Ecto neural progenitor cell (in vitro differentiated cells): Measurements from ENCODE around the gene WWTR1.

Experiments used
- DNase-seq: peaks from one replicate; pipeline ENCODE4 v3.0.0-alpha.2; 2018; ENCODE audit warnings: low spot score

WWTR1 gene

DNA sequence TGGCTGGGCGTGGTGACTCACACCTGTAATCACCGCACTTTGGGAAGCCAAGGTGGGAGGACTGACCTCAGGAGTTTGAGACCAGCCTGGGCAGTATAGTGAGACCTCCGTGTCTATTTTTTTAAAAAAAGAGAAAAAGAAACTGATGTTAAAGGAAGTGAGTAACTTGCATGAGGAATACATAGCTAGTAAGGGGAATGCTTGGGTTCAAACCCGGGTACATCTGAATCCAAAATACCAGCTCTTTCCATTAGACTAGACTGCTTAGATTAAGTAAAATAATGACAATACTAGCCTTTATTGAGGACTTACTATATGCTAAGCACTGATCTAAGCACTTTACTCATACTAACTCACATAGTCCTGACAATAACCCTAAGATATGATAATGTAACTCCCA, 160.9 kb downstream of the WWTR1 start:
- no peak for DNase-seq

DNA sequence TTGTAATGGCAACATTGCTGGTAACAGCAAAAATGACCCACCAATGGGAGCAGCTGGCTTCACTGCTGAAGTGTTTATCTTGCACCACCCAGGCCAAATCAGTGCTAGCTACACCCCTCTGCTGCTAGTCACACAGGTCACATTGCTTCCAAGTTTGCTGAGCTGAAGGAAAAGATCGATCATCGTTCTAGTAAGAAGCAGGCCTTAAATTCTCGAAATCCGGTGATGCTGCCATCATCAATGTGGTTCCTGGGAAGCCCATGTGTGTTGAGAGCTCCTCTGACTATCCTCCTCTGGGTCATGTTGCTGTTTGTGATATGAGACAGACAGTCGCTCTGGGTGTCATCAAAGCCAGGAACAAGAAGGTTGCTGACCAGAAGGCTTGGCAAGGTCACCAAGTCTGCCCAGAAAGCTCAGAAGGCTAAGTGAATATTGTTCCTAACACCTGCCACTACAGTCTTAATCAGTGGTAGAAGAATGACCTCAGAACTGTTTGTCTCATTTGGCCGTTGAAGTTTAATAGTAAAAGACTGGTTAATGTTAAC, 162.2 kb downstream of the WWTR1 start:
- no peak for DNase-seq

DNA sequence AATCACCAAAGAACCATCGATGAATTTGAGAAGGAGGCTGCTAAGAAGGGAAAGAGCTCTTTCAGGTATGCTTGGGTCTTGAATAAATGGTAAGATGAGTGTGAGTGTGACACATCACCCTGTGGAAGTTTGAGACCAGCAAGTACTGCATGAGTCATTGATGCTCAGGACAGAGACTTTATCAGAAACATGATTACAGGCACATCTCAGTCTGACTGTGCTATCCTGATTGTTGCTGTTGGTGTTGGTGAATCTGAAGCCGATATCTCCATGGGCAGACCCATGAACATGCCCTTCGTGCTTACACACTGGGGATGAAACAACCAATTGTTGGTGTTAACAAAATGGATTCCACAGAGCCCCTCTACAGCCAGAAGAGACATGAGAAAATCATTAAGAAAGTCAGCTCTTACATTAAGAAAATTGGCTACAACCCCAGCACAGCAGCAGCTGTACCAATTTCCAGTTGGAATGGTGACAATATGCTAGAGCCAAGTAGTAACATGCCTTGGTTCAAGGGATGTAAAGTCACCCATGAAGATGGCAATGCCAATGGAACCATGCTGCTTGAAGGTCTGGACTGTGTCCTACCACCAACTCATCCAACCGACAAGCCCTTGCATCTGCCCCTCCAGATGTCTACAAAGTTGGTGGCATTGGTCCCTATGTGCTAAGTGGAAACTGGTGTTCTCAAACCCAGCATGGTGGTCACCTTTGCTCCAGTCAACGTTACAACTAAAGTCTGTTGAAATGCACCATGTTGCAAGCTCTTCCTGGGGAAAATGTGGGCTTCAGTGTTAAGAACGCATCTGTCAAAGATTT, 162.9 kb downstream of the WWTR1 start:
- DNase-seq: no peak

DNA sequence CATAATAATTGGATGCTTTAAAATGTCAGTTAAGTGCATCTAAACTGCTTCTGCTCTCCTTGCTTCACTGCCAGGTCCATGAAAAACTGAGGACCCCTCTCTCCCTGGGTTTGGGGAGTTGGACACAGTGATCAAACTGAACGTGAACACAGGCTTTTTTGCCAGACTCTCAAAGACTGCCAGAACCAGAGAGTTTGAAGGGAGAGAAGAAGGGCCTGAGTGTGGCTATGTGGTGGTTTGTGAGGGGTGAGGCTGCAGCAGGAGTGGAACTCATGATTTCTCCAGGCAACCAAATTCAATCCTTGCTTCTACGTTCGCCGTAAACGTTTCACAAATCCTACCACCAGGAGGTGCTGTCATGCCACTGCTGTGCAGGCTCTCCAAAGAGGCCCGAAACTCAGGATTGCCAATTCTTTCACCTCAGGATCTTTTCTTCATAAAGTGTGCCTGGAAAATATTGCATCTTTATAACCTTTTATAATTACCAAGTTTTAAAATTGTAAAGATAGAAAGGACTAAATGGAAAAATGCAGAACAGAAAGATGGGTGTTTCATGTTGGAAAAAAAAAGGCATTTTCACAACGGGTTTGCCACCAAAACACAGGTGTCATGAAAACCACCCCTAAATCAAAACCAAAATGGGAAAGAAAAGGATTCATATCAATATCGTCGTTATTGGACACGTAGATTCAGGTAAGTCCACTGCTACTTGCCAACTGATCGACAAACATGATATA, 163.6 kb downstream of the WWTR1 start:
- DNase-seq: peak; percentile 79

DNA sequence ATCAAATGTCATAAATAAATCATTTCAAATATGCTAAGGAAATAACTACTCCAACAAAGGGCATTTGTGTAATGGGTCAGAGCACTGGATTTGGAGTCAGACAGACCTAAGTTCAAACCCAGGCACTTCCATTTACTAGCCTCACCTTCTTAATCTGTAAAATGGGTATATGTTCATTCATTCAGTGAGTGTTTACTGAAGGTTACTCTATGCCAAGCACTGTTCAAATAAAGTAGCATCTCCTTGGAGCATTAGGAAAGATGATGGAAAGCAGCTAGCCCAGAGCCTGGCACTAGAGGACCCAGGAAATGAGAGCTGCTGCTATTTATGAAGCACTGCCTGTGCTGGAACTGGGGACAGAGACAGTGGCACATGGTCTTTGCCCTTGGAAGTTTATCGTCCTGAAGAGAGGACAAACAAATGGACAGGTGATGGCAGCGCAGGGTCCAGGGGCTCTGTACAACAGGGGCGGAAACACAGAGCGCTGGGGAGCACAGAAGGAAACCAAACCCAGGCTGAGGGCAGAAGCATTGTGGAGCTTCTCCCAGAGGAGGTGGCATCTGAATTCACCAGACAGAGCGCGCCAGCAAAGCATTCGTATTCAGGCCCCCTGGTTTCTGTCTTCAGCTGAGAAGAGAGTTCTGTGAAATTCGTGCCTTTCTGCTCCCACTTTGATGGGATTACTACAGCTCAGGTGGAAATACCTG, 164.4 kb downstream of the WWTR1 start:
- DNase-seq: no peak

DNA sequence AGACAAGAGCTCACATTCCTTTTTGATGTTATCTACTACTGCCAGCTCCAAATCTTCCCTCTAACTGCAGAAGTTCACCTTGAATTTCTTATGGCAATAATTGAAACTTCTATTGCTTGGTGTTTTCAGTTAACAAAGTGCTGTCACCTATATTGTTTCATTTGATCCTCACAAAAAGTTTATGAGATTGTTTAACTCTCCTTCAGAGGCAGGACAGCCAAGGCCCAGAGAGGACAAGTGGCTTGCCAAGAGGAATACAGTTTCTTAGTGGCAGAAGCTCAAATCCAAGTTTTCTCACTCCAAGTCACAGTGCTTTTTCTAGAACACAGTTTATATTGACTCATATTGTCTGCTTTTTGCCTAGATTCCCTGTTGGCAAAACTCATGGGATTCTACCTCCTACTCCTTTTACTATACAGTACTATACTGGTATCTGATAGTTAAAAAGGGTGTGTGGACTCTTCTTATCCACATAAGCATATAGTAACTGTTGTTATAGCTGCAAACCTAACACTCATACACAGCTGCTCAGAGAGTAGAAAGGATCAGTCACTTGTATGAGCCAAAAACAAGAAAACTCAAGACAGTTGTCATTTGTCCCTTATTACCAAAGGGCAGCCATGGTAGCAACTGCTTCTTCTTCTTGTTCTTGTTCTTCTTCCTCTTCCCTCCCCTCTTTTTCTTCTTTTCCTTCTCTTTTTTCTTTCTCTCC, 167.4 kb downstream of the WWTR1 start:
- no peak for DNase-seq

DNA sequence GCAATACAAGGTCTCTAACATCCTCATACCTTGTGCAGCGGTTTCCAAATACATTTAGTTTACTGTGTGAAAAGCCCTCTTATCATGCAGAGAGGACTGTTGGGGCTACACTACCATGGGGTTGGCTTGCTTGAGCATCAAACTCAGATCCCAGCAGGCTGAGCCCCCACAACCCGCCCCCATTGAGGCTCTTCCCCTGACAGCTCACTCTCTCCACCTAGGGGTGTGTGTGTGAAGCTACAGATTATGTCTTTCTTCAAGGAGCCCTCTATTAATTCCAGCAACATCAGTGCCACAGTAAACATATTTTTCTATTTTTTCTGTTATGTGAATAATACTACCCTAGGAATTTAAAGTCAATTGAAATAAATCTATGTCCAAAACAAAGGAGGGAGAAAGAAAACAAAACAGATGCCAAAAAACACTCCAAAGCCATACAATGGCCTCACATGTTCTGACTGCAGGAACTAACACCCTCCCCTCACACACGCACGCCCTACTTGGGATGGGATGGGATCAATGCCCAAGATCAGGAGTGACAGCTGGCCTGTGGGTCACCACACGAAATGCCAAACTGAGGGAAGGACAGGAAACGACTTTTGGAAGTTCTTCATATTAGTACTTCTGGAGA, 168.7 kb downstream of the WWTR1 start:
- DNase-seq: no peak

DNA sequence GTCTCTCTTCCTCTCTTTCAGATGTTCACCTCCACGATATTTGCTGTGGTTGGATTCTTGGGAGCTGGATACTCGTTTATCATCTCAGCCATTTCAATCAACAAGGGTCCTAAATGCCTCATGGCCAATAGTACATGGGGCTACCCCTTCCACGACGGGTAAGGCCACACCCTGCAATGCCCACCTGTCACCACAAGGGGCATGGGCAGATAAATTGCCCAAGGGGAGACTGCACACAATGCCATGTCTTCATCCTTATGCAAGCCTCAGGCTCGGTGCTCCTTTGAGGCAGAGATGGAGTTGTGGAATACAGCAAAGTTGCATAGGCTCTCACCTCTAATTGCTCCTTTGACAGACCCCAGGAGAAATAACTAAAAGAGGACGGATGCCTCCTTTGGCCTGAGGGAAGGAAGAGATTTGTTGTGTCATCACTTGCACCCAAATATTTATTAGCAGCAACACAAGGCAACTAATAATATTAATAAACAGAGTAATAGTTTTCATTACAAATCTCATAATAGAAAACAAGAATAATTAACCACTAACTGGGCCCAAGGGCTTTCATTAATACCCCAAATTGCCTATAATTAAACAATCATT, 170.1 kb downstream of the WWTR1 start:
- DNase-seq: no peak

DNA sequence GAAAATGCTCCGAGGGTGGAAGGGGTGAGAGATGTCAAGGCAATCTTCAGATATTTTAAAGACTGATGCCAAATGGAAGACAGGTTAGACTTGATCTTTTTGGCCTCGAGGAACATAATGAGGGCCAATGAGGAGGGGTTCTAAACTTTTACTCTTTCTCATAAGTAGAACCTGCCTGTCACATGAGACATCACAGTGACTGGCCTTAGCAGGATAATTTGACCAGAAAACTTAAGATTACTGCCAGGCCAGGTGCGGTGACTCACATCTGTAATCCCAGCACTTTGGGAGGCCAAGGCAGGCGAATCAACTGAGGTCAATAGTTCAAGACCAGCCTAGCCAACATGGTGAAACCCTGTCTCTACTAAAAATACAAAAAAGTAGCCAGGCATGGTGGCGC, 171.1 kb downstream of the WWTR1 start:
- DNase-seq: no peak

DNA sequence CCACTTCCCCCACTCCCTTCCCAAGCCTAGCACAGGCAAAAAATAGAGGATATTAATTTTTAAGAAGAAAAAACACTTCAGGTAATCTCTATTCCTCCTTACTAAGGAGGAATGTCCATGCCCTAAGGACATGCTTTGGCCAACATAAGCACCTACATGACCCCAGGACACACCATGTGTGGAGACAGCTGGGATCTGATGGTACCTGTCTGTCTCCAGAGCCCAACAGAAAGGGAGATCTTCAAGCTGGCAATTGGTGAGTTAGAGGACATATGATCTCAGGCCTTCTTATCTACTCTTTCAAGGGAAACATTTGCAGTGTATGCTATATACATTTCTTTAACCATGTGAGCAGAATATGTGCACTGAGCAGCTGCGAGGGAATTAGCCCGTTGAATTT, 176.3 kb downstream of the WWTR1 start:
- peak; percentile 18 for DNase-seq

DNA sequence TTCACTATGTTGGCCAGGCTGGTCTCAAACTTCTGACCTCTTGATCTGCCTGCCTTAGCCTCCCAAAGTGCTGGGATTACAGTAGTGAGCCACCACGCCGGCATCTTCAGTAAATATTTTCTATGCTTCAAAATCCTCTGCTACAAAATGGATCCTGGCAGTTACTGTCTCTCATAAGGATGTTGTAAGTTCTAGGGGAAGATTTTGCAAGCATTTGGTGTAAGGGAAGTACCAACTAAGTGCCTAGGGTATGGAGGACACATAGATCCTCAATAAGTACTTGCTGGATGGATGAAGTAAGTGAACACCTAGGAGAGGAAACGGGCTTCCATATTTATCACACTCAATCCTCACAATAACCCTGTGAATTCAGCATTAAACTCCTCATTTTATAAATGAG, 176.8 kb downstream of the WWTR1 start:
- DNase-seq: no peak

DNA sequence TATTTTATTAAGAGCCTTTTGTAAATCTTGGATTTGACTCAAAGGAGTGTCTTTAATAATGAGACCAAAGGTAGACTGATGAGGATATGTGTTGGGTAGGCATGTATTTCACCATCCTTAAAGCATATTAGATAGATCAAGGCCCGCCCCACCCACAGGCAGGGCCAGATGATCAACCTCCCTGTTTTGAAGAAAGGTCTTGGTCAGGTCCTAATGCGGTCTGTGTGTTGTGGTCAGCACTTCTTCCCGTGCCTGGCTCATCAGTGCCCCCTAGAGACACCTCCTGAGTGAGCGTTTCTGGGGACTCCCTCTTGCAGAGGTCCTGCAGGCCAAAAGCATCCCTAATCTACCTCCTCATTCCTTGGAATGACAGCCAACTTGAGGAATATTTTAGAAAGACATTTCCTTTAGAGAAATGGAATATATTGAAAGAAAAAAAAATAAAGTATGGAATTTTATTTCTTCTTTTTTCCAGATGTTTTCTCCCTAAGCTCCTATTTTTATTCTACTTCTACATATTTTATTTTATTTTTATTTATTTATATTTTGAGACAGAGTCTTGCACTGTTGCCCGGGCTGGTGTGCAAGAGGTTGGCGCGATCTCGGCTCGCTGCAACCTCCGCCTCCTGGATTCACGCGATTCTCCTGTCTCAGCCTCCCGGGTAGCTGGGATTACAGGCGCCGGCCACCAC, 177.4 kb downstream of the WWTR1 start:
- DNase-seq: peak; percentile 83

DNA sequence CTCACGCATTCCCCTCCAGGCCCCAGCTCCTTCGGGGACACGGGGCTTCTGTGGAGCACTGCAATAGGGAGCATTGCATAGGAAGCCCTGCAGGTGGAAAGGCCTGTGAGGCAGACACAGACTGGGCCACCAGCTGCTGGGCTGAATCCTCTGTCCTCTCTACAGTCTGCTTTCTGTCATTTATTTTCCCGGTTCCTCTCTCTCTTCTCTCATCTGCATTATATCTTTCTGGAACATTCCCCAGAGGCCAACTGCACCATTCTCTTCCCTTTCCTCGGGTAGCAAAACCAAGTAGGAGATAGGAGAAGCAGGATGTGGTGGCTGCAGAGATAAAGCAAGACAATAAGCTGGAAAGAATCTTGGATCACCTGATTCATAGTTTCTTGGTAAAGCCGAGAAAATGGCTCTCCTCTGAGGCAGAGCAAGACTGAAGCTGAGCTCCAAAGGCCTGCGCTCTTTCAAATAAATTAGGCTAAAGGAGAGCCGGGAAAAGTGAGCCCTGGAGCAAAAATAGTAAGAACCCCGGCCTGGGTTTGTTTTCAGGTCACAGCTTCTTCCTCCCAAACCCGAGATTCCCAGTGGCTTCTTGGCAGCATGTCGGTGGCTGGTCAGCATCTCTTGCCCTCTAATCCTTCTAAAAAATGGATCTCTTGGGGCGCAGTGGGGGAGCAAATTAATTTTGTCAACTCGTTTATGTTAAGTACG, 178.1 kb downstream of the WWTR1 start:
- no peak for DNase-seq

DNA sequence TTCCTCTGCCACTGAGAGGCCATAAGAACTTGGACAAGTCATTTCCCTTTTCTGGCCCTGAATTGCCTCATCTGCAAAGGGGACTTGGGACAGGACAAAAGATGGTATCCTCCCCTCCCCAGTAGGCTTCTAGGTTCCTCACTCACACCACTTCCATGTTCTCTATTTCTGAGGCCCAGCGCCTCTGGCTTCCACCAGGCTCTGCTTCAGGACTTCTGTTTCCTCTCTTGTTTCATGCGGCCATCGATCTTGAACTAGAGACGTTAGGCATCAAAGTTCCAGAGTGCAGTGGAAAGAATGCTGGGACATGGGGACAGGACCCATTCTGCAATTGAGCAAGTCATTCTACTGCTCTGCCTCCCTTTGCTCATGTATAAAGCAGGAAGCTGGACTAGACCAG, 181.6 kb downstream of the WWTR1 start:
- DNase-seq: no peak

DNA sequence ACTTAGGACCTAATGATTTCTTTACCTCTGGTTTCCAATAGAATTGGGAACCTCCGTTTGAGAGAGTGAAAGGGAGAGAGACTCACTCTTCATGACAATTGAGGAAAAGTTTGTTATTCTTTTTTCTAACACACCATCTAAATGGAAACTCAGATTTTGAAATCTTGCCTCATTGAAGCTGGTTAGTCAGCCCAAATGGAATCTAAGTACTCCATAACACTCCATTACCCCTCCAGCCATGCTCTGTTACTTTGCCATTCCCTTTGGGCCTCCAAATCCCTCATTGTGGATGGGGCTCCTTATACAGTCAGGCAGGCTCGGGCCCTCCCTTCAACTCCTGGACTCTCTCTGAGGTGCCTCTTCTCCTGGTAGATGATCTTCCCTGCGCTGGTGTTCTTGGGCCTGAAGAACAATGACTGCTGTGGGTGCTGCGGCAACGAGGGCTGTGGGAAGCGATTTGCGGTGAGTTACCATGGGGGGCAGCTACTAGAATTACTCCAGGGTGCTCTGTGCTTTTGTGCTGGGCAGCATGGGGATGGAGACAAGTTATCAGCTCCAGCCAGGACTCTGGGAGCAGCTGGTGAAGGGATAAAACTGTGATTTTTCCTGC, 182.3 kb downstream of the WWTR1 start:
- DNase-seq: no peak

DNA sequence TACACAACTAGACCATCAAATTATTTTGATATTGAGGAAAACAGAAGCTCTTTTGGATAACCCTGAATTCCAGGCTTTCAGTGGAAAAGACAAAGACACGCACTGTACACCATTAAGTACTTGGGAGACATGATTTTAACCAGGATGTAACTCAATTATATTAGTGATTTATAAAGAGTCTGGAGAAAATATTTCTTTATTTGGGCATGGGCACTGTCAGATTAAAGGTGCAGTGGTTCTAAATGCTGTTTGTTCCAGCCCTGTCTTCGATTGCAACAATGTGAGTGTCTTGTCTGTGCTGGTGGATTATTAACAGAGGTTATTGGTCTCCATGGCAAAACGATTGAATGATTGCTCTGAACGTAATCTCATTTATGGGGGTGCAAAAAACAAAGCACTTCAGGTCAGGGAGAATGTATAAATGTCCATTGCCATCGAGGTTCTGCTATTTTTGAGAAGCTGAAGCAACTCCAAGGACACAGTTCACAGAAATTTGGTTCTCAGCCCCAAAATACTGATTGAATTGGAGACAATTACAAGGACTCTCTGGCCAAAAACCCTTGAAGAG, 183.5 kb downstream of the WWTR1 start, which contains the start of gene TM4SF4:
TM4SF4 (plus strand) TSS at position 448 of the 568 bp plus-strand sequence. CDS start 181 bp downstream, outside the sequence.
- DNase-seq: no peak

DNA sequence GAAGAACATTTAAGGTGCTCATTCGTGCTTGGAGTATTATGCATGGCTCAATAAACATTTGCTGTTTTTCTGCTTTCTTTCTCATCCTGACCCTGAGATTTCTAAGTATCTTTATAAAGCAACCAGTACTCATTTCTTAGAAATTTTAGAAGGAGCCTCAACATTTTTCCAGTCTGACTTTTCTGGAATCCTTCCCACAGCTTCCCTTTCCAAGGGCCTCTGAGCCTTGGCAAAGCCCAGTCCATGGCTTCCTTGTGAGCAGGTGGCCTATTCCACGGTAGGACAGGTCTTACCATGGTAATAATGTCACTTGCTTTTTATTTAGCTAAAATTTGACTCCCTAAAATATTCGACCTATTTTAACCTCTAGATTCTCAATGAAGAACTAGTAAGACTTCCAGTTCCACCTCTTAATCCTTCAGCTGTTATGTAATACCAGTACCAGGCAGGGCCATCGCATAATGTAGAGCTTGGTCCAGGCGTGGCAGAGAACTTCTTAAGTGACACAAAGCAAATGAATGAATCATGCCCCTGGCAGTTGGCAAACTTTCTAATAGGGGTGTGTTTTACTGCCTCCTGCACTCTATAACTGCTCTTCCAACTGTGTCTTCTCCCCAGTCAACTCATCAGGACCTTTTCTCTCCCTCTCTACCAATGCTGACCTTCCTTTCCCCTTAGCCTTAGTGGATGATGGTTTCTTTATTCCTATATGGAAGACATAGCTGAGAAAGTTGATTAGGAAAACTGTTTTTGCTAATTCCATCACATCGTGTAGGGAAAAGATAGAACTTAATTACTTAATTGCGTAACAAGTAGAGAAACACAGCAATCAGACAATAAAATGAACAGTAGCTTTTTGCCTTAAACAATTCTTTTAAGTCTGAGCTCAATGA, 184.2 kb downstream of the WWTR1 start:
- no peak for DNase-seq
